Smooth muscle cell (in vitro differentiated cells): ENCODE results near the gene PTN. TPM values are rescaled to one million over a fixed set of nuclear protein-coding genes. Genes with fewer than 3 reads are reported as not detected.

Experiments
- DNase-seq: peaks from one replicate; lab custom pipeline; 2025; ENCODE audit not compliant: unreplicated experiment; lab: John Stamatoyannopoulos, UW
- H2AFZ ChIP-seq: fragments of 200-600 bp; sonication (generic); 2 replicates; pipeline ENCODE4 v1.6.0; 2016; ENCODE audit warnings: antibody characterized with exemption, low read depth, mild to moderate bottlenecking
- H3F3A ChIP-seq: fragments of 200-600 bp; sonication (generic); 2 replicates; pipeline ENCODE4 v1.6.0; 2017; ENCODE audit warnings: antibody characterized with exemption, low read depth
- H3K27ac ChIP-seq: fragments of 200-600 bp; sonication (generic); 2 replicates; pipeline ENCODE4 v1.5.1; 2016; ENCODE audit warnings: low read depth, mild to moderate bottlenecking
- H3K27me3 ChIP-seq: fragments of 200-600 bp; sonication (generic); 2 replicates; pipeline ENCODE4 v1.6.1; 2016; ENCODE audit warnings: low read depth, mild to moderate bottlenecking
- H3K36me3 ChIP-seq: fragments of 200-600 bp; sonication (generic); 2 replicates; pipeline ENCODE4 v1.5.1; 2016; ENCODE audit warnings: low read depth
- H3K4me1 ChIP-seq: fragments of 200-600 bp; sonication (generic); 2 replicates; pipeline ENCODE4 v1.5.1; 2016; ENCODE audit warnings: low read depth
- H3K4me2 ChIP-seq: fragments of 200-600 bp; sonication (generic); 2 replicates; pipeline ENCODE4 v1.6.0; 2016; ENCODE audit warnings: mild to moderate bottlenecking
- H3K4me3 ChIP-seq: fragments of 200-600 bp; sonication (generic); 2 replicates; pipeline ENCODE4 v1.5.1; 2016; ENCODE audit warnings: mild to moderate bottlenecking
- H3K79me2 ChIP-seq: fragments of 200-600 bp; sonication (generic); 2 replicates; pipeline ENCODE4 v1.6.0; 2016; ENCODE audit warnings: low read depth, mild to moderate bottlenecking
- H3K9ac ChIP-seq: fragments of 200-600 bp; sonication (generic); 2 replicates; pipeline ENCODE4 v1.6.0; 2016; ENCODE audit warnings: low read depth
- H3K9me3 ChIP-seq: fragments of 200-600 bp; sonication (generic); replicated peaks from 2 replicates; pipeline ENCODE4 v1.5.1; 2016; ENCODE audit warnings: low read depth
- H4K20me1 ChIP-seq: fragments of 200-600 bp; sonication (generic); 2 replicates; pipeline ENCODE4 v1.6.0; 2016; ENCODE audit warnings: low read depth
- WGBS: methylation state at CpG from one replicate; pipeline ENCODE4 v1.1.7; 2016; ENCODE audit warnings: low lambda C conversion rate; 5-methylcytosine and 5-hydroxymethylcytosine counted together
- polyA plus RNA-seq: library from polyadenylated mRNA; unstranded; fragments of >200 nt; fragmentation: Nextera tagmentation; extraction: Ambion mirVana; gene quantifications from 2 replicates; pipeline ENCODE4 v1.2.1, GENCODE V29; 2016
- total RNA-seq: library from RNA; depleted of rRNA; stranded (reverse); fragments of >200 nt; gene quantifications from 2 replicates; pipeline ENCODE4 v1.2.3, GENCODE V29; 2014
- TF ChIP-seq, protein P1 (sequence below): fragments of 200-600 bp; sonication (generic); IDR thresholded peaks from 2 replicates; pipeline ENCODE4 v1.5.1; 2017; ENCODE audit warnings: borderline replicate concordance, mild to moderate bottlenecking, antibody characterized with exemption; ENCODE audit not compliant: insufficient read depth, poor library complexity, severe bottlenecking

Gene PTN
- total and polyA plus RNA-seq, 2 experiments from 2014 or later = 8.9 to 15.1 TPM

DNA sequence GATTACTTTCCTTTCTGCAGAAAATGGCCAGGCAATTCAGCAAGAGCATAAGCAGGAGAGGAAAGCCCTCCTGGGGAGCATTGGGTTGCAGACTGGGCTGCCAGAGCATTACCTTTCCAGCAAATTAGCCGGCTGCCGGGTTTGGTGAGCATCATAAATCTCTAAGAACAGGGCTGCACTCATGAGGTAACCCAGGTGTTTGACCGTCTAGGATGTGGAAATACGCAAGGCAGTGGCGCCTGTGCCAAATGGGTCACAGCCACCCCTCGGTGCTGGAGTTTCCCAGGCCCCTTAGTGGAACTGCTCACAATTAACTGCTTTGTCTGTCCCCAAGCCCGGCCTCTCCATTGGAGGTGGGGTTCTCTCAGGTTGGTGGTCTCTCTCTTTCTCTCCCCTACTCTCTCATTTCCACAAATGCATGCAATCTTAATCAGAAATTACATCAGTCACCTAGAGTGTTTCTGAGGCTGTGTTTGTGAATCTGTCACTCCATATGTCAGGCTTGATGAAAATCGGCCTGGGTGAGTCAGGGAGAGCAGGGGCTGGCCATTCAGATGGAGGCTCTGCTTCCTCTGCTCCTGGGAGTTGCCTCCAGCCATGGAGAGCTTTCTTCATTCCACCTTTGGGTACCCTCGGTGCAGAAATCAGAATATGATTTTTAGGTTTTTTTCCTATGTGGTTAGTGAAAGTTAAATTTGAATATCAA, 26.7 kb downstream of the PTN start:
- no peaks in the 10 kb centered on the region for H3K27me3 ChIP-seq
- H3K4me3 ChIP-seq = no peak overlapping the region
- H3K36me3 ChIP-seq = no peaks in the 10 kb centered on the region
- H4K20me1 ChIP-seq = no peaks in the 10 kb centered on the region
- no peak overlapping the region for H3K27ac ChIP-seq
- H3F3A ChIP-seq = no peaks in the 10 kb centered on the region
- H3K4me1 ChIP-seq = no peaks in the 10 kb centered on the region
- no peaks in the 10 kb centered on the region for H3K79me2 ChIP-seq
- H3K9ac ChIP-seq = no peak overlapping the region
- DNase-seq = no peak
- H3K4me2 ChIP-seq = no peak overlapping the region
- H3K9me3 ChIP-seq = no peaks in the 10 kb centered on the region
- H2AFZ ChIP-seq = no peak overlapping the region
- WGBS = 94% methylated on average over 9 of the region's 9 CpGs
- TF ChIP-seq, protein P1, sequence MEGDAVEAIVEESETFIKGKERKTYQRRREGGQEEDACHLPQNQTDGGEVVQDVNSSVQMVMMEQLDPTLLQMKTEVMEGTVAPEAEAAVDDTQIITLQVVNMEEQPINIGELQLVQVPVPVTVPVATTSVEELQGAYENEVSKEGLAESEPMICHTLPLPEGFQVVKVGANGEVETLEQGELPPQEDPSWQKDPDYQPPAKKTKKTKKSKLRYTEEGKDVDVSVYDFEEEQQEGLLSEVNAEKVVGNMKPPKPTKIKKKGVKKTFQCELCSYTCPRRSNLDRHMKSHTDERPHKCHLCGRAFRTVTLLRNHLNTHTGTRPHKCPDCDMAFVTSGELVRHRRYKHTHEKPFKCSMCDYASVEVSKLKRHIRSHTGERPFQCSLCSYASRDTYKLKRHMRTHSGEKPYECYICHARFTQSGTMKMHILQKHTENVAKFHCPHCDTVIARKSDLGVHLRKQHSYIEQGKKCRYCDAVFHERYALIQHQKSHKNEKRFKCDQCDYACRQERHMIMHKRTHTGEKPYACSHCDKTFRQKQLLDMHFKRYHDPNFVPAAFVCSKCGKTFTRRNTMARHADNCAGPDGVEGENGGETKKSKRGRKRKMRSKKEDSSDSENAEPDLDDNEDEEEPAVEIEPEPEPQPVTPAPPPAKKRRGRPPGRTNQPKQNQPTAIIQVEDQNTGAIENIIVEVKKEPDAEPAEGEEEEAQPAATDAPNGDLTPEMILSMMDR = no peak

DNA sequence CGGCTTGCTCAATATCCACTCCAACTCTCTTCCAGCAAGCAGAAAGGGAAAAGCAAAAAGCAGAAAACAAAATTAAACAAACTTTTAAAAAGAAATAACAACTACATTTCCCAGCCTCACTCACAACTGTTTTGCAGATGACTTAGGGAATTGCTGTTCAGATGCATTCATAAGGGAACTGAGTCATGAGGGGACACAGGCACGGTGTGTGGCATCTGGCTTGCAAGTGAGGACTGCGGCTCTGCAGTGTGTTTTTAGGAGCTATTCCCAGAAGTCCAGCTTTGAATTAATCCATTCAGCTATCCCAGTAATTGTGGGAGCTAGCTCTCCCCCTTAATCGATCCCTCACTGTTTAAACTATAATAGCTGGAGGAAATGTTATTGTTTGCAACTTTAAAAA, 30.3 kb downstream of the PTN start:
- H3K4me1 ChIP-seq = no peaks in the 10 kb centered on the region
- no peaks in the 10 kb centered on the region for H3F3A ChIP-seq
- no peaks in the 10 kb centered on the region for H3K36me3 ChIP-seq
- H2AFZ ChIP-seq = no peak overlapping the region
- no peaks in the 10 kb centered on the region for H4K20me1 ChIP-seq
- H3K9me3 ChIP-seq = no peaks in the 10 kb centered on the region
- H3K9ac ChIP-seq = no peak overlapping the region
- no peaks in the 10 kb centered on the region for H3K27me3 ChIP-seq
- no peak overlapping the region for H3K4me2 ChIP-seq
- WGBS = 62% methylated on average over 4 of the region's 4 CpGs
- no peak for DNase-seq
- no peaks in the 10 kb centered on the region for H3K79me2 ChIP-seq
- H3K27ac ChIP-seq = no peak overlapping the region
- H3K4me3 ChIP-seq = no peak overlapping the region
- TF ChIP-seq, protein P1 = no peak

DNA sequence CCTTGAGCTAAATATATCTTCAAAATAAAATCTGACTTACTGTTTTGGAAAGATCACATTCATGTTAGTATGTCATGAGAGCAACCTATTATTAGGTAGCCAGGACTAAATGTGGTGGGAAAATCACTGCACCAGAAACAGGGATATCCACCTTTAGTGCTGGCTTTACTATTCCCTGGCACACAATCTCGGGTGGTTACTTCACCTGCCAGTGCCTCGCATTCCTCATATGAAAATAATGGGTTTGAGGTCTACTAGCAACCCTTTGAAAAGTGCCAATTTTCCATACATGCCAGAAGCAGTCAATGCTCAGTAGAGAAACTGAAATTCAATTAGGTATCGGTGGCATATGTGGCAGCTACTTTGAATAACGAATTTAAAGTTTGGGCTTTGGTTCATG, 36.8 kb downstream of the PTN start:
- TF ChIP-seq, protein P1 = no peak
- Histone ChIP-seq H3K9ac (no peak overlapping the region), H3K27me3 (no peaks in the 10 kb centered on the region), H3K4me2 (no peak overlapping the region), H3K4me1 (peaks cover 5% of the 10 kb centered on the region), H3K4me3 (no peak overlapping the region), H3K36me3 (no peaks in the 10 kb centered on the region), H3K27ac (no peak overlapping the region), H4K20me1 (no peaks in the 10 kb centered on the region), H2AFZ (no peak overlapping the region), H3K9me3 (no peaks in the 10 kb centered on the region), H3K79me2 (no peaks in the 10 kb centered on the region), H3F3A (no peaks in the 10 kb centered on the region)
- no peak for DNase-seq
- 94% methylated on average over 4 of the region's 4 CpGs for WGBS
